CD14-positive monocyte (primary cell): ENCODE measurements around the gene RAVER1. TPM values are rescaled to one million over a fixed set of nuclear protein-coding genes. Genes with fewer than 3 reads are reported as not detected.

ENCODE experiments used
- DNase-seq, 3 donors: peaks; one replicate each; pipeline ENCODE4 v3.0.0-alpha.2; 2011 to 2022
- H2AFZ ChIP-seq: 2 replicates; pipeline ENCODE4 v1.6.0; 2012; ENCODE audit warnings: mild to moderate bottlenecking, low read depth, low read length, inconsistent platforms; ENCODE audit not compliant: insufficient read depth, poor library complexity, severe bottlenecking
- H3K27ac ChIP-seq, 2 donors: 1 replicate in 1 of 2; 2 replicates in 1 of 2; pipeline ENCODE4 v1.5.1; 2012 to 2013; ENCODE audit warnings: low read length in 2 of 2, control low read depth in 1 of 2, inconsistent platforms in 1 of 2, low read depth in 1 of 2, mild to moderate bottlenecking in 1 of 2
- H3K27me3 ChIP-seq, 2 donors: one replicate each; pipeline versions ENCODE4 v1.6.0 to v1.6.1; 2011 to 2013; ENCODE audit warnings: low read length in 2 of 2; ENCODE audit not compliant: control insufficient read depth in 2 of 2, insufficient read depth in 2 of 2
- H3K36me3 ChIP-seq, 2 donors: replicated peaks in 1 of 2; 1 replicate in 1 of 2; 2 replicates in 1 of 2; pipeline versions ENCODE4 v1.5.1 to v1.6.1; 2012 to 2013; ENCODE audit warnings: low read length in 2 of 2, control low read depth in 1 of 2, inconsistent platforms in 1 of 2, mild to moderate bottlenecking in 1 of 2; ENCODE audit not compliant: insufficient read depth in 2 of 2, control insufficient read depth in 1 of 2
- H3K4me1 ChIP-seq, 2 donors: 1 replicate in 1 of 2; 2 replicates in 1 of 2; pipeline versions ENCODE4 v1.5.1 to v1.6.1; 2012 to 2013; ENCODE audit warnings: low read length in 2 of 2, control low read depth in 1 of 2, inconsistent platforms in 1 of 2, mild to moderate bottlenecking in 1 of 2, moderate library complexity in 1 of 2; ENCODE audit not compliant: insufficient read depth in 2 of 2, control insufficient read depth in 1 of 2
- H3K4me2 ChIP-seq: replicated peaks from 2 replicates; pipeline ENCODE3; 2012; ENCODE audit warnings: low read length, moderate library complexity, mild to moderate bottlenecking; ENCODE audit not compliant: poor library complexity, severe bottlenecking; ENCODE audit errors: extremely low read depth
- H3K4me3 ChIP-seq, 3 experiments: fragments of 200-600 bp in 1 of 3; sonication (generic) in 1 of 3; replicated peaks in 1 of 3; 1 replicate in 2 of 3; 2 replicates in 1 of 3; pipeline ENCODE4 v1.5.1; 2011 to 2013; ENCODE audit warnings: low read length in 3 of 3, mild to moderate bottlenecking in 3 of 3, control low read depth in 2 of 3, low read depth in 2 of 3, inconsistent platforms in 1 of 3, moderate library complexity in 1 of 3
- H3K79me2 ChIP-seq: 2 replicates; pipeline ENCODE4 v1.6.0; 2012; ENCODE audit warnings: mild to moderate bottlenecking, control low read depth, inconsistent platforms, low read length, moderate library complexity; ENCODE audit not compliant: insufficient read depth
- H3K9ac ChIP-seq: 2 replicates; pipeline ENCODE4 v1.6.0; 2017; ENCODE audit warnings: low read length, mild to moderate bottlenecking; ENCODE audit not compliant: insufficient read depth, poor library complexity, severe bottlenecking
- H3K9me3 ChIP-seq, 2 donors: replicated peaks in 1 of 2; 1 replicate in 1 of 2; 2 replicates in 1 of 2; pipeline versions ENCODE4 v1.5.1 to v1.6.1; 2012 to 2013; ENCODE audit warnings: low read length in 2 of 2, control low read depth in 1 of 2; ENCODE audit not compliant: control insufficient read depth in 1 of 2, insufficient read depth in 1 of 2
- H4K20me1 ChIP-seq: 2 replicates; pipeline ENCODE4 v1.6.0; 2012; ENCODE audit warnings: mild to moderate bottlenecking, low read length, control low read depth, moderate library complexity; ENCODE audit not compliant: insufficient read depth
- H3K27ac Mint-ChIP-seq, 7 donors: one replicate each; pipeline ENCODE4 v1.8.0; 2020; ENCODE audit warnings: mild to moderate bottlenecking in 7 of 7, mixed read lengths in 7 of 7, moderate library complexity in 6 of 7, inconsistent platforms in 2 of 7
- H3K27me3 Mint-ChIP-seq, 3 donors: one replicate each; pipeline ENCODE4 v1.8.0; 2021 to 2022; ENCODE audit warnings: low read depth in 3 of 3, mild to moderate bottlenecking in 3 of 3, mixed read lengths in 3 of 3, moderate library complexity in 3 of 3, inconsistent platforms in 1 of 3
- H3K36me3 Mint-ChIP-seq, 2 donors: one replicate each; pipeline ENCODE4 v1.8.0; 2020; ENCODE audit warnings: mixed read lengths in 2 of 2, inconsistent platforms in 1 of 2, mild to moderate bottlenecking in 1 of 2
- H3K4me1 Mint-ChIP-seq: one replicate; pipeline ENCODE4 v1.8.0; 2020; ENCODE audit warnings: mild to moderate bottlenecking, mixed read lengths
- H3K4me3 Mint-ChIP-seq, 2 donors: one replicate each; pipeline ENCODE4 v1.8.0; 2020; ENCODE audit warnings: mild to moderate bottlenecking in 2 of 2, mixed read lengths in 2 of 2, moderate library complexity in 1 of 2
- H3K9me3 Mint-ChIP-seq, 7 donors: one replicate each; pipeline ENCODE4 v1.8.0; 2020 to 2022; ENCODE audit warnings: mixed read lengths in 7 of 7, mild to moderate bottlenecking in 6 of 7, moderate library complexity in 6 of 7, inconsistent platforms in 2 of 7
- WGBS: methylation state at CpG from one replicate; pipeline ENCODE4 v1.1.5; 2013; ENCODE audit warnings: missing lambda C conversion rate; ENCODE audit not compliant: insufficient coverage; 5-methylcytosine and 5-hydroxymethylcytosine counted together
- intact Hi-C, 2 donors: fragments of 100-400 bp; cut with micrococcal nuclease; formaldehyde crosslinking; loops; one replicate each; pipeline versions ENCODE4 v1.15.0 to v1.15.1; 2023
- polyA plus RNA-seq, 3 donors: library from polyadenylated mRNA; depleted of rRNA in 1 of 3; unstranded in 2 of 3; stranded (reverse) in 1 of 3; fragments of 300-500 nt in 2 of 3; fragments of >200 nt in 1 of 3; fragmentation: Illumina TruSeq in 2 of 3; gene quantifications; 1 replicate in 2 of 3; 2 replicates in 1 of 3; pipeline ENCODE4 v1.2.3, GENCODE V29; 2012 to 2021
- TF ChIP-seq, protein P1 (sequence below): fragments of 200-600 bp; IDR thresholded peaks from one replicate; pipeline ENCODE4 v1.8.0; 2022; ENCODE audit warnings: antibody characterized with exemption, mild to moderate bottlenecking

RAVER1 gene
- polyA plus RNA-seq, 3 donors: 6.0 to 20.7 (median 9.0) TPM

DNA sequence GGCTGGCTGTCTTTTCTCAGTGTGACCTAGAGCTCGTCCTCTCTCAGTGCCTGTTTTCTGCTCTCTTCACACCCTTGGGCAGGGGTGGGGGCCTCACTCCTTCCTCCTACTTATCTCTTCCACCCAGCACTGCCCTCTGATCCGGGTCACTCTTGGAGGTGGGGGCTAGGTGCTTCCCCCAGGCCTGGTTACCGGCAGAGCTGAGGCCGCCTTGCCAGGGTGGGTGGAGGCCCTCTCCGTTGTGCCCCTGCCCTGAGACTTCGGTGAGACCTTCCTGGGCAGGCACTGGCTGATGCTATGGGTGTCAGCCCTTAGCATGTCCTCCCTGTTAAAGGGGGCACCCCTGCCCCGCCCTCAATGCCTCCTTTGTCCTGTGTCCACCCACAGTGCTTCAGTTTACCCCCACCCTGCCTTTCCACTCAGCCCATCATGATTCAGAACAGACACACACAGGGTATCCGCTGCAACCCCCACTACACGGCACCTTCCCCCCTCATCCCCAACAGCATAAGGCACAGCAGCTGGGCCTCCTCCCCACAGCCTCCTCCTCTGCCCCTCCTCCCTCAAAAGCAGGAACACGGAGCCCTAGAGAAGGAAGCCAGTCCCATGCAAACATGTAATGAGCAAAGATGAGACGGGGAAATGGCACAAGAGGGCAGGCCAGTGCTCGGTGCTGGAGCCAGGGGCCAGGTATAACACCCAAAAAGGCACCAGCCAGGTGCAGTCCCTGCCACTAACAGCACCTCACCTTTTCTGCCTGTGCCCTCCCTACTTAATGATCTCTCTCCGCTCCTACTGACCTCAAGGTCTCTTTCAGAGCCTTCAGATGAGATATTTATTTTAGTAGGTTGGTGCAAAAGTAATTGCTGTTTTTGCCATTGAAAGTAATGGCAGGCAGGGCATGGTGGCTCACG lies 33.5 kb downstream of the RAVER1 start:
- peak in 2 of 3 donors; percentile 58 to 61 for DNase-seq
- Mint-ChIP-seq H3K9me3 (peaks cover 0 to 15% (median under 1%) of the 10 kb centered on the region in 7 donors), H3K27ac (peak overlapping the region in 5 of 7 donors; percentile 4 to 60 (median 51)), H3K4me3 (peak overlapping the region; percentile 51 to 76), H3K36me3 (peaks cover 5 to 10% of the 10 kb centered on the region in 2 donors), H3K4me1 (peaks cover 42% of the 10 kb centered on the region), H3K27me3 (peaks cover 32 to 38% (median 33%) of the 10 kb centered on the region in 3 donors)
- Histone ChIP-seq H3K36me3 (no peaks in the 10 kb centered on the region), H3K4me1 (peaks cover 37 to 52% of the 10 kb centered on the region in 2 donors), H3K4me3 (peak overlapping the region in 1 of 3 experiments; percentile 51), H4K20me1 (no peaks in the 10 kb centered on the region), H3K27me3 (peaks cover 4 to 16% of the 10 kb centered on the region in 2 donors), H3K4me2 (peak overlapping the region; percentile 49), H3K9ac (no peak overlapping the region), H3K27ac (peak overlapping the region in 1 of 2 donors; percentile 26), H3K79me2 (no peaks in the 10 kb centered on the region), H3K9me3 (no peaks in the 10 kb centered on the region), H2AFZ (peak overlapping the region; percentile 56)
- TF ChIP-seq, protein P1, sequence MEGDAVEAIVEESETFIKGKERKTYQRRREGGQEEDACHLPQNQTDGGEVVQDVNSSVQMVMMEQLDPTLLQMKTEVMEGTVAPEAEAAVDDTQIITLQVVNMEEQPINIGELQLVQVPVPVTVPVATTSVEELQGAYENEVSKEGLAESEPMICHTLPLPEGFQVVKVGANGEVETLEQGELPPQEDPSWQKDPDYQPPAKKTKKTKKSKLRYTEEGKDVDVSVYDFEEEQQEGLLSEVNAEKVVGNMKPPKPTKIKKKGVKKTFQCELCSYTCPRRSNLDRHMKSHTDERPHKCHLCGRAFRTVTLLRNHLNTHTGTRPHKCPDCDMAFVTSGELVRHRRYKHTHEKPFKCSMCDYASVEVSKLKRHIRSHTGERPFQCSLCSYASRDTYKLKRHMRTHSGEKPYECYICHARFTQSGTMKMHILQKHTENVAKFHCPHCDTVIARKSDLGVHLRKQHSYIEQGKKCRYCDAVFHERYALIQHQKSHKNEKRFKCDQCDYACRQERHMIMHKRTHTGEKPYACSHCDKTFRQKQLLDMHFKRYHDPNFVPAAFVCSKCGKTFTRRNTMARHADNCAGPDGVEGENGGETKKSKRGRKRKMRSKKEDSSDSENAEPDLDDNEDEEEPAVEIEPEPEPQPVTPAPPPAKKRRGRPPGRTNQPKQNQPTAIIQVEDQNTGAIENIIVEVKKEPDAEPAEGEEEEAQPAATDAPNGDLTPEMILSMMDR: no peak
- WGBS: 14% methylated on average over 11 of the region's 14 CpGs
- intact Hi-C loops: no loop called here

DNA sequence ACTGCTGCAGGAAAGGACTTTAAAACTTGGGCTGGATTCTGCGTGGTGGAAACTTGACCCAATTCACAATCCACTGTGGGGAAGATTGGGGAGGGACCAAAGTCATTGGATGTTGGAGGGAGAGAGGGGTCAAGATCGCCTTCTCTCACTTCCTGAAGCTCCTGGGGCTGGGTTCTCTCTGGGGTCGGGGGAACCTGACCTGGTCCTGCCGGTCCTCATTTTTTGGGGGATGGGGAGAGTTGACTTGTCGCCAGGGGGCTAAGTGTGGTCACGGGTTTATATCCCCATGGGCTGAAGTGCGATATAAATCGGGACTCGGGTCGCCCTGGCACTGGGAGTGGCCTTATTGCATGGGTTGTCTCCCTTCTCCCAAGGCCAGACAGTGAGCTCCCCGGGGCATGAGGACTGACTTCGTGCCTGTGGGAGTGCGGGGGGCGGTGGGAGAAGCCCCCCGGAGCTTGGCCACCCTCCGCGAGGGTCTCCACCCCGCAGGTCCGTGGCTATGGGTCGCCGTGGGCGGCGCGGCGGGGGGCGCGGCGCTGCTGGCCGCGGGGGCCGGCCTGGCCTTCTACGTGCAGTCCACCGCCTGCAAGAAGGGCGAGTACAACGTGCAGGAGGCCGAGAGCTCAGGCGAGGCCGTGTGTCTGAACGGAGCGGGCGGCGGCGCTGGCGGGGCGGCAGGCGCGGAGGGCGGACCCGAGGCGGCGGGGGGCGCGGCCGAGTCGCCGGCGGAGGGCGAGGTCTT lies 37.3 kb downstream of the RAVER1 start:
- no peak for DNase-seq
- Mint-ChIP-seq H3K27ac (peak overlapping the region in 4 of 7 donors; percentile 15 to 70 (median 36)), H3K27me3 (peaks cover 62 to 72% (median 63%) of the 10 kb centered on the region in 3 donors), H3K36me3 (peaks cover 12% of the 10 kb centered on the region in 2 donors), H3K9me3 (peaks cover 0 to 37% (median 20%) of the 10 kb centered on the region in 7 donors), H3K4me1 (peaks cover 52% of the 10 kb centered on the region), H3K4me3 (peak overlapping the region; percentile 78 to 94)
- peak overlapping the region; percentile 82 for H2AFZ ChIP-seq
- H3K27ac ChIP-seq: no peak overlapping the region
- H3K4me2 ChIP-seq: peak overlapping the region; percentile 80
- no peaks in the 10 kb centered on the region for H3K36me3 ChIP-seq
- peak overlapping the region; percentile 20 to 74 (median 37) for H3K4me3 ChIP-seq
- no peaks in the 10 kb centered on the region for H3K79me2 ChIP-seq
- H3K9me3 ChIP-seq: peaks cover 6 to 17% of the 10 kb centered on the region in 2 donors
- H3K4me1 ChIP-seq: peaks cover 65 to 72% of the 10 kb centered on the region in 2 donors
- H3K27me3 ChIP-seq: peaks cover 22 to 53% of the 10 kb centered on the region in 2 donors
- 21% methylated on average over 43 of the region's 58 CpGs for WGBS
- H4K20me1 ChIP-seq: no peaks in the 10 kb centered on the region
- intact Hi-C loops: no loop called here
- TF ChIP-seq, protein P1: no peak
- H3K9ac ChIP-seq: no peak overlapping the region
